ENCODE measurements around the gene NDST1. TPM values are rescaled to one million over a fixed set of nuclear protein-coding genes. Genes with fewer than 3 reads are reported as not detected.

The NDST1 gene
- total and polyA plus RNA-seq, 2 of the 8 experiments (the other 6 are each of a cell fraction or from before 2014, with no cell fraction given): 27.0 to 72.0 TPM

- TF ChIP-seq SIN3A (conservative IDR thresholded peaks at IDR 0.05 in 1 of 2, IDR thresholded peaks at IDR 0.05 in 1 of 2; ENCODE audit: low read depth in 1 of 2, low read length in 2 of 2) (no peak), POLR2A (IDR thresholded peaks at IDR 0.05; ENCODE audit: control extremely low read depth in 1 of 2, low read depth in 2 of 2, low read length in 2 of 2) (no peak), CHD2 (IDR thresholded peaks at IDR 0.05; ENCODE audit: low read length) (no peak), SRF (IDR thresholded peaks at IDR 0.05; ENCODE audit: low read depth, low read length) (no peak), SP4 (IDR thresholded peaks at IDR 0.05; ENCODE audit: low read length) (no peak)
- TF ChIP-seq, protein P1, sequence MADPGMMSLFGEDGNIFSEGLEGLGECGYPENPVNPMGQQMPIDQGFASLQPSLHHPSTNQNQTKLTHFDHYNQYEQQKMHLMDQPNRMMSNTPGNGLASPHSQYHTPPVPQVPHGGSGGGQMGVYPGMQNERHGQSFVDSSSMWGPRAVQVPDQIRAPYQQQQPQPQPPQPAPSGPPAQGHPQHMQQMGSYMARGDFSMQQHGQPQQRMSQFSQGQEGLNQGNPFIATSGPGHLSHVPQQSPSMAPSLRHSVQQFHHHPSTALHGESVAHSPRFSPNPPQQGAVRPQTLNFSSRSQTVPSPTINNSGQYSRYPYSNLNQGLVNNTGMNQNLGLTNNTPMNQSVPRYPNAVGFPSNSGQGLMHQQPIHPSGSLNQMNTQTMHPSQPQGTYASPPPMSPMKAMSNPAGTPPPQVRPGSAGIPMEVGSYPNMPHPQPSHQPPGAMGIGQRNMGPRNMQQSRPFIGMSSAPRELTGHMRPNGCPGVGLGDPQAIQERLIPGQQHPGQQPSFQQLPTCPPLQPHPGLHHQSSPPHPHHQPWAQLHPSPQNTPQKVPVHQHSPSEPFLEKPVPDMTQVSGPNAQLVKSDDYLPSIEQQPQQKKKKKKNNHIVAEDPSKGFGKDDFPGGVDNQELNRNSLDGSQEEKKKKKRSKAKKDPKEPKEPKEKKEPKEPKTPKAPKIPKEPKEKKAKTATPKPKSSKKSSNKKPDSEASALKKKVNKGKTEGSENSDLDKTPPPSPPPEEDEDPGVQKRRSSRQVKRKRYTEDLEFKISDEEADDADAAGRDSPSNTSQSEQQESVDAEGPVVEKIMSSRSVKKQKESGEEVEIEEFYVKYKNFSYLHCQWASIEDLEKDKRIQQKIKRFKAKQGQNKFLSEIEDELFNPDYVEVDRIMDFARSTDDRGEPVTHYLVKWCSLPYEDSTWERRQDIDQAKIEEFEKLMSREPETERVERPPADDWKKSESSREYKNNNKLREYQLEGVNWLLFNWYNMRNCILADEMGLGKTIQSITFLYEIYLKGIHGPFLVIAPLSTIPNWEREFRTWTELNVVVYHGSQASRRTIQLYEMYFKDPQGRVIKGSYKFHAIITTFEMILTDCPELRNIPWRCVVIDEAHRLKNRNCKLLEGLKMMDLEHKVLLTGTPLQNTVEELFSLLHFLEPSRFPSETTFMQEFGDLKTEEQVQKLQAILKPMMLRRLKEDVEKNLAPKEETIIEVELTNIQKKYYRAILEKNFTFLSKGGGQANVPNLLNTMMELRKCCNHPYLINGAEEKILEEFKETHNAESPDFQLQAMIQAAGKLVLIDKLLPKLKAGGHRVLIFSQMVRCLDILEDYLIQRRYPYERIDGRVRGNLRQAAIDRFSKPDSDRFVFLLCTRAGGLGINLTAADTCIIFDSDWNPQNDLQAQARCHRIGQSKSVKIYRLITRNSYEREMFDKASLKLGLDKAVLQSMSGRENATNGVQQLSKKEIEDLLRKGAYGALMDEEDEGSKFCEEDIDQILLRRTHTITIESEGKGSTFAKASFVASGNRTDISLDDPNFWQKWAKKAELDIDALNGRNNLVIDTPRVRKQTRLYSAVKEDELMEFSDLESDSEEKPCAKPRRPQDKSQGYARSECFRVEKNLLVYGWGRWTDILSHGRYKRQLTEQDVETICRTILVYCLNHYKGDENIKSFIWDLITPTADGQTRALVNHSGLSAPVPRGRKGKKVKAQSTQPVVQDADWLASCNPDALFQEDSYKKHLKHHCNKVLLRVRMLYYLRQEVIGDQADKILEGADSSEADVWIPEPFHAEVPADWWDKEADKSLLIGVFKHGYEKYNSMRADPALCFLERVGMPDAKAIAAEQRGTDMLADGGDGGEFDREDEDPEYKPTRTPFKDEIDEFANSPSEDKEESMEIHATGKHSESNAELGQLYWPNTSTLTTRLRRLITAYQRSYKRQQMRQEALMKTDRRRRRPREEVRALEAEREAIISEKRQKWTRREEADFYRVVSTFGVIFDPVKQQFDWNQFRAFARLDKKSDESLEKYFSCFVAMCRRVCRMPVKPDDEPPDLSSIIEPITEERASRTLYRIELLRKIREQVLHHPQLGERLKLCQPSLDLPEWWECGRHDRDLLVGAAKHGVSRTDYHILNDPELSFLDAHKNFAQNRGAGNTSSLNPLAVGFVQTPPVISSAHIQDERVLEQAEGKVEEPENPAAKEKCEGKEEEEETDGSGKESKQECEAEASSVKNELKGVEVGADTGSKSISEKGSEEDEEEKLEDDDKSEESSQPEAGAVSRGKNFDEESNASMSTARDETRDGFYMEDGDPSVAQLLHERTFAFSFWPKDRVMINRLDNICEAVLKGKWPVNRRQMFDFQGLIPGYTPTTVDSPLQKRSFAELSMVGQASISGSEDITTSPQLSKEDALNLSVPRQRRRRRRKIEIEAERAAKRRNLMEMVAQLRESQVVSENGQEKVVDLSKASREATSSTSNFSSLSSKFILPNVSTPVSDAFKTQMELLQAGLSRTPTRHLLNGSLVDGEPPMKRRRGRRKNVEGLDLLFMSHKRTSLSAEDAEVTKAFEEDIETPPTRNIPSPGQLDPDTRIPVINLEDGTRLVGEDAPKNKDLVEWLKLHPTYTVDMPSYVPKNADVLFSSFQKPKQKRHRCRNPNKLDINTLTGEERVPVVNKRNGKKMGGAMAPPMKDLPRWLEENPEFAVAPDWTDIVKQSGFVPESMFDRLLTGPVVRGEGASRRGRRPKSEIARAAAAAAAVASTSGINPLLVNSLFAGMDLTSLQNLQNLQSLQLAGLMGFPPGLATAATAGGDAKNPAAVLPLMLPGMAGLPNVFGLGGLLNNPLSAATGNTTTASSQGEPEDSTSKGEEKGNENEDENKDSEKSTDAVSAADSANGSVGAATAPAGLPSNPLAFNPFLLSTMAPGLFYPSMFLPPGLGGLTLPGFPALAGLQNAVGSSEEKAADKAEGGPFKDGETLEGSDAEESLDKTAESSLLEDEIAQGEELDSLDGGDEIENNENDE (IDR thresholded peaks at IDR 0.05; ENCODE audit: insufficient replicate concordance, low read length): no peak
These were observed 71.8 kb downstream of the NDST1 start (continued) for GRCh38 chr5:150579462-150580400.
